Measurements from ENCODE around the gene UBFD1. TPM values are rescaled to one million over a fixed set of nuclear protein-coding genes. Genes with fewer than 3 reads are reported as not detected.
"Not testable (repeated sequence)": the region's sequence is repeated elsewhere in the genome, so short reads cannot be mapped to it uniquely, and the experiment has no call there.

UBFD1 gene
- total and polyA plus RNA-seq, 2 of the 8 experiments (the other 6 are each of a cell fraction or from before 2014, with no cell fraction given) = 66.3 to 106 TPM

- H3K23me2 ChIP-seq (ENCODE audit: low read depth, low read length); H3K79me2 ChIP-seq (ENCODE audit: control insufficient read depth in 1 of 2, insufficient read depth in 2 of 2, low read length in 2 of 2); H3K56ac ChIP-seq (replicated peaks; ENCODE audit: insufficient read length, low read depth, low read length); H3K27ac ChIP-seq (ENCODE audit: low read depth, low read length); DNase-seq (ENCODE audit: low read depth in 1 of 2, low spot score in 2 of 2); H3K79me1 ChIP-seq (ENCODE audit: low read depth, low read length); H3K4me2 ChIP-seq (ENCODE audit: insufficient read depth in 1 of 2, low read depth in 2 of 2, low read length in 2 of 2); H3K9ac ChIP-seq (replicated peaks in 1 of 4; ENCODE audit: extremely low read depth in 1 of 4, low read depth in 3 of 4, low read length in 3 of 4); H2BK15ac ChIP-seq (ENCODE audit: low read length); H2AFZ ChIP-seq (ENCODE audit: low read length); H2BK120ac ChIP-seq (replicated peaks; ENCODE audit: low read depth, low read length); H2AK5ac ChIP-seq (ENCODE audit: low read depth, low read length); H4K8ac ChIP-seq (ENCODE audit: extremely low read depth, insufficient read depth, low read length); H2BK12ac ChIP-seq (ENCODE audit: low read depth, low read length); H3K23ac ChIP-seq (ENCODE audit: insufficient read length); H3K4me3 ChIP-seq (ENCODE audit: extremely low read depth in 1 of 4, insufficient read depth in 2 of 4, low read depth in 3 of 4, low read length in 4 of 4); H4K20me1 ChIP-seq (replicated peaks in 1 of 2; ENCODE audit: control insufficient read depth in 1 of 2, insufficient read depth in 2 of 2, low read length in 2 of 2); H2BK20ac ChIP-seq (ENCODE audit: low read length); H3K18ac ChIP-seq (ENCODE audit: extremely low read depth, low read length); H3K4ac ChIP-seq (replicated peaks; ENCODE audit: insufficient read length, low read depth, low read length); H2BK5ac ChIP-seq (ENCODE audit: low read depth, low read length); H3K14ac ChIP-seq (ENCODE audit: insufficient read length); H3K27me3 ChIP-seq (replicated peaks in 1 of 4; ENCODE audit: control insufficient read depth in 3 of 4, extremely low read depth in 1 of 4, insufficient read depth in 3 of 4, low read length in 3 of 4); H3K4me1 ChIP-seq (replicated peaks in 1 of 4; ENCODE audit: control insufficient read depth in 3 of 4, insufficient read depth in 4 of 4, low read length in 3 of 4); H4K5ac ChIP-seq (ENCODE audit: insufficient read length, low read depth, low read length); FAIRE-seq; H4K91ac ChIP-seq (replicated peaks; ENCODE audit: insufficient read length, low read length); H3K9me3 ChIP-seq (ENCODE audit: insufficient read depth in 2 of 2, low read depth in 1 of 2, low read length in 1 of 2): not testable (repeated sequence)
- 92% methylated on average over 6 of the region's 6 CpGs; no CpG with 5 or more reads in 1 of the 2 experiments for WGBS, 2 experiments (ENCODE audit: extremely low coverage in 1 of 2, insufficient coverage in 1 of 2, insufficient read length in 1 of 2, insufficient replicate concordance in 2 of 2, low coverage in 1 of 2, low lambda C conversion rate in 2 of 2, missing lambda C conversion rate in 1 of 2)
- POLR2A ChIA-PET (ENCODE audit: partially characterized antibody) = interaction anchor here (1.1 to 1.4 kb wide), 2 partner anchors 10 to 40 kb away, joined by 3 to 5 read pairs; no protein-coding TSS in a partner anchor
- CTCF ChIA-PET (ENCODE audit: partially characterized antibody) = interaction anchor here (1.4 kb wide), 1 partner anchor 14 kb away, joined by 5 read pairs; the partner anchor contains the start of gene NDUFAB1
- H3K36me3 ChIP-seq (ENCODE audit: control insufficient read depth in 2 of 4, insufficient read depth in 4 of 4, low read length in 3 of 4) = peaks cover 7 to 51% (median 13%) of the 10 kb centered on the region in 4 experiments
These were observed 53.4 kb downstream of the UBFD1 start for GRCh38 chr16:23610905-23611304.

Measured in H1 (cell line).